ENCODE measurements around the gene CADM2. TPM values are rescaled to one million over a fixed set of nuclear protein-coding genes. Genes with fewer than 3 reads are reported as not detected.

CADM2 gene
- total RNA-seq, 1 donor from 2014 or later: 0.55 TPM

- Histone ChIP-seq H3K36me3 (no peaks in the 10 kb centered on the region), H3K27ac (no peak overlapping the region), H3K4me1 (no peaks in the 10 kb centered on the region), H3K4me3 (no peak overlapping the region), H3K27me3 (no peaks in the 10 kb centered on the region), H3K9me3 (no peaks in the 10 kb centered on the region)
- ATAC-seq: no peak
- TF ChIP-seq, protein P1, sequence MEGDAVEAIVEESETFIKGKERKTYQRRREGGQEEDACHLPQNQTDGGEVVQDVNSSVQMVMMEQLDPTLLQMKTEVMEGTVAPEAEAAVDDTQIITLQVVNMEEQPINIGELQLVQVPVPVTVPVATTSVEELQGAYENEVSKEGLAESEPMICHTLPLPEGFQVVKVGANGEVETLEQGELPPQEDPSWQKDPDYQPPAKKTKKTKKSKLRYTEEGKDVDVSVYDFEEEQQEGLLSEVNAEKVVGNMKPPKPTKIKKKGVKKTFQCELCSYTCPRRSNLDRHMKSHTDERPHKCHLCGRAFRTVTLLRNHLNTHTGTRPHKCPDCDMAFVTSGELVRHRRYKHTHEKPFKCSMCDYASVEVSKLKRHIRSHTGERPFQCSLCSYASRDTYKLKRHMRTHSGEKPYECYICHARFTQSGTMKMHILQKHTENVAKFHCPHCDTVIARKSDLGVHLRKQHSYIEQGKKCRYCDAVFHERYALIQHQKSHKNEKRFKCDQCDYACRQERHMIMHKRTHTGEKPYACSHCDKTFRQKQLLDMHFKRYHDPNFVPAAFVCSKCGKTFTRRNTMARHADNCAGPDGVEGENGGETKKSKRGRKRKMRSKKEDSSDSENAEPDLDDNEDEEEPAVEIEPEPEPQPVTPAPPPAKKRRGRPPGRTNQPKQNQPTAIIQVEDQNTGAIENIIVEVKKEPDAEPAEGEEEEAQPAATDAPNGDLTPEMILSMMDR (IDR thresholded peaks at IDR 0.05): no peak
- DNase-seq: no peak
- intact Hi-C loops (cut with DNase I): no loop called here
Measured at GRCh38 chr3:85481411-85482212, 522.8 kb downstream of the CADM2 start.

- no peaks in the 10 kb centered on the region for H3K9me3 ChIP-seq
- DNase-seq (no peak), ATAC-seq (no peak)
- no peaks in the 10 kb centered on the region for H3K36me3 ChIP-seq
- TF ChIP-seq, protein P1 (IDR thresholded peaks at IDR 0.05): no peak
- no peaks in the 10 kb centered on the region for H3K4me1 ChIP-seq
- H3K4me3 ChIP-seq: no peak overlapping the region
- no peaks in the 10 kb centered on the region for H3K27me3 ChIP-seq
- intact Hi-C loops (cut with DNase I): no loop called here
- H3K27ac ChIP-seq: no peak overlapping the region
Measured at GRCh38 chr3:85482213-85482490, 523.4 kb downstream of the CADM2 start.

GRCh38 chr3:85483986-85484385 lies 525.2 kb downstream of the CADM2 start:
- H3K36me3 ChIP-seq: no peaks in the 10 kb centered on the region
- DNase-seq (no peak), ATAC-seq (no peak)
- no peak overlapping the region for H3K27ac ChIP-seq
- H3K27me3 ChIP-seq: no peaks in the 10 kb centered on the region
- TF ChIP-seq, protein P1 (IDR thresholded peaks at IDR 0.05): no peak
- H3K4me1 ChIP-seq: no peaks in the 10 kb centered on the region
- H3K9me3 ChIP-seq: no peaks in the 10 kb centered on the region
- H3K4me3 ChIP-seq: no peak overlapping the region
- intact Hi-C loops (cut with DNase I): no loop called here

GRCh38 chr3:85487375-85487774 lies 528.6 kb downstream of the CADM2 start:
- no peak for ATAC-seq
- TF ChIP-seq, protein P1 (IDR thresholded peaks at IDR 0.05): no peak

GRCh38 chr3:85495602-85496001 lies 536.8 kb downstream of the CADM2 start:
- TF ChIP-seq, protein P1 (IDR thresholded peaks at IDR 0.05): no peak
- H3K4me3 ChIP-seq: no peak overlapping the region
- no peaks in the 10 kb centered on the region for H3K4me1 ChIP-seq
- H3K27ac ChIP-seq: no peak overlapping the region
- no peaks in the 10 kb centered on the region for H3K9me3 ChIP-seq
- intact Hi-C loops (cut with DNase I): no loop called here
- DNase-seq (no peak), ATAC-seq (no peak)
- no peaks in the 10 kb centered on the region for H3K36me3 ChIP-seq
- H3K27me3 ChIP-seq: no peaks in the 10 kb centered on the region

More at GRCh38 chr3:85487375-85487774, 528.6 kb downstream of the CADM2 start:
- DNase-seq: no peak
- Histone ChIP-seq H3K4me1 (no peaks in the 10 kb centered on the region), H3K4me3 (no peak overlapping the region), H3K27me3 (no peaks in the 10 kb centered on the region), H3K9me3 (no peaks in the 10 kb centered on the region), H3K36me3 (no peaks in the 10 kb centered on the region), H3K27ac (no peak overlapping the region)
- intact Hi-C loops (cut with DNase I): no loop called here

- Histone ChIP-seq H3K27me3 (no peaks in the 10 kb centered on the region), H3K4me3 (no peak overlapping the region), H3K27ac (no peak overlapping the region), H3K36me3 (no peaks in the 10 kb centered on the region), H3K4me1 (no peaks in the 10 kb centered on the region), H3K9me3 (no peaks in the 10 kb centered on the region)
- intact Hi-C loops (cut with DNase I): no loop called here
- no peak for ATAC-seq
- DNase-seq: no peak
- TF ChIP-seq, protein P1 (IDR thresholded peaks at IDR 0.05): no peak
Measured at GRCh38 chr3:85498177-85498576, 539.4 kb downstream of the CADM2 start.

All from upper lobe of right lung (tissue), 1 donor.